Thymus (tissue), 11 donors: Measurements from ENCODE around the gene PPP3CB. TPM values are rescaled to one million over a fixed set of nuclear protein-coding genes. Genes with fewer than 3 reads are reported as not detected.

ENCODE experiments used
- DNase-seq, 9 donors: peaks; one replicate each; pipeline ENCODE4 v3.0.0-alpha.2; 2013; ENCODE audit warnings: low spot score in 9 of 9, low read depth in 6 of 9, missing footprints in 1 of 9
- H3K27ac ChIP-seq, 2 donors: one replicate each; pipeline ENCODE4 v1.5.1; 2013; ENCODE audit warnings: control low read depth in 1 of 2, low read depth in 1 of 2, low read length in 1 of 2, mild to moderate bottlenecking in 1 of 2, moderate library complexity in 1 of 2
- H3K27me3 ChIP-seq, 2 donors: one replicate each; pipeline ENCODE4 v1.5.1; 2013; ENCODE audit warnings: low read length in 1 of 2; ENCODE audit not compliant: control insufficient read depth in 2 of 2, insufficient read depth in 1 of 2
- H3K36me3 ChIP-seq, 2 donors: one replicate each; pipeline ENCODE4 v1.5.1; 2013; ENCODE audit warnings: low read length in 1 of 2, mild to moderate bottlenecking in 1 of 2, moderate library complexity in 1 of 2; ENCODE audit not compliant: control insufficient read depth in 2 of 2, insufficient read depth in 2 of 2
- H3K4me1 ChIP-seq, 2 donors: one replicate each; pipeline ENCODE4 v1.5.1; 2013; ENCODE audit warnings: low read length in 2 of 2; ENCODE audit not compliant: control insufficient read depth in 2 of 2, insufficient read depth in 2 of 2
- H3K4me3 ChIP-seq, 2 donors: one replicate each; pipeline ENCODE4 v1.5.1; 2013; ENCODE audit warnings: low read length in 2 of 2, control low read depth in 1 of 2, mild to moderate bottlenecking in 1 of 2
- H3K9me3 ChIP-seq, 2 donors: one replicate each; pipeline ENCODE4 v1.5.1; 2013; ENCODE audit warnings: low read length in 1 of 2, mild to moderate bottlenecking in 1 of 2; ENCODE audit not compliant: control insufficient read depth in 2 of 2, insufficient read depth in 1 of 2
- WGBS: extraction: QIAGEN DNeasy Blood & Tissue Kit; methylation state at CpG from one replicate; pipeline ENCODE4 v1.1.7; 2013; 5-methylcytosine and 5-hydroxymethylcytosine counted together
- polyA plus RNA-seq: library from polyadenylated mRNA; stranded (reverse); fragments of 200-250 nt; gene quantifications from one replicate; pipeline ENCODE4 v1.2.3, GENCODE V29; 2013
- total RNA-seq: library from RNA; stranded (reverse); fragments of 120-200 nt; gene quantifications from one replicate; pipeline ENCODE4 v1.2.4, GENCODE V29; 2013
- donor health status: healthy.

PPP3CB gene
- total and polyA plus RNA-seq, 2 donors: 14.7 to 49.4 TPM

DNA sequence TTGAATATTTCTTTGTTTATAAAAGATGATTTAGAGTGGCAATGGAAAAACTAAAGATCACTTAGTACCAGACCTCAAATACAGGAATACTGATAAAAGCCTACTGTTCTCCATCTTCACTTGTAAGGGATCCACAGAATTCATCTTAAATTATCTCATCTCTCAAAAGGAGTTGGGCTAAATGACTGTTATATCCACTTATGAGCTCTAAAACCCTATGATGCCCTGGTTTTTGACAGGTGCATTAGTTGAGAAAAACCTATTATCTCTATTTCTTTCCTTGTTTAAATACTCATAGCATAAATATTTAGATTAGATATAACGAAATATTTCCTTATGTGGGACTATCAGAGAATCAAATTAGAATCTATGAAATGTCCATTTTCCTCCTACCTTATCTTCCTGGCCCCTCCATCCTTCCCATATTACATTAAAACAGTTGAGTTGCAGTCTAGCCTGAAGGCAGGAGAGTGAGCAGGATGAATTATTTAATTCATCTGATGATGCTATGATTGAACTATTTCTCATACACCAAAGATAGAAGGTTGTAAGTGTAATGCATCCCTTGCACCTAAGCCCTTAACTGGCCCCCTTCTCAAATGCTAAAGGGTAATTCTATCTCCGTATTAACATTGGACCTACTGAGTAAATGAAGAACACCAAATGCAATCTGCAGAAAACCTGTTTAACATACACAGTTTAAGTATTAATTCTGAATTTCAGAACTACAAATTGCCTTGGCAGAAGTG, 29.7 kb downstream of the PPP3CB start:
- H3K27me3 ChIP-seq: no peaks in the 10 kb centered on the region
- WGBS: 99% methylated on average over 2 of the region's 2 CpGs

DNA sequence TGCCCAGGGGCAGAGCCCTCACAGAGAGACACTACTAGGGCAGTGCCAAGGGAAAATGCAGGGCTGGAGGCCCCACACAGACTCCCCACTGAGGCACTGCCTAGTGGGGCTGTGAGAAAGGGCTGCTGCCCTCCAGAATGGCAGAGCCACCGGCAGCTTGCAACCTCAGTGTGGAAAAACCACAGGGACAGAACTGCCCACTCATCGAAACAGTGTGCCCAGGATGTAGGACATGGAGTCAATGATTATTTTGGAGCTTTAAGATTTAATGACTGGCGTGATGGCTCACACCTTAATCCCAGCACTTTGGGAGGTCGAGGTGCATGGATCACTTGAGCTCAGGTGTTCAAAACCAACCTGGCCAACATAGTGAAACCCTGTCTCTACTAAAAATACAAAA, 34.9 kb downstream of the PPP3CB start:
- Histone ChIP-seq H3K9me3 (no peaks in the 10 kb centered on the region), H3K27me3 (no peaks in the 10 kb centered on the region), H3K27ac (no peak overlapping the region), H3K4me3 (no peak overlapping the region), H3K4me1 (no peaks in the 10 kb centered on the region), H3K36me3 (peaks cover 30 to 38% of the 10 kb centered on the region in 2 donors)
- WGBS: 99% methylated on average over 4 of the region's 4 CpGs
- no peak for DNase-seq

More for the DNA sequence above, 29.7 kb downstream of the PPP3CB start:
- H3K4me3 ChIP-seq: no peak overlapping the region
- no peak for DNase-seq
- H3K4me1 ChIP-seq: no peaks in the 10 kb centered on the region
- H3K27ac ChIP-seq: no peak overlapping the region
- H3K36me3 ChIP-seq: peaks cover 22 to 63% of the 10 kb centered on the region in 2 donors
- H3K9me3 ChIP-seq: no peaks in the 10 kb centered on the region

DNA sequence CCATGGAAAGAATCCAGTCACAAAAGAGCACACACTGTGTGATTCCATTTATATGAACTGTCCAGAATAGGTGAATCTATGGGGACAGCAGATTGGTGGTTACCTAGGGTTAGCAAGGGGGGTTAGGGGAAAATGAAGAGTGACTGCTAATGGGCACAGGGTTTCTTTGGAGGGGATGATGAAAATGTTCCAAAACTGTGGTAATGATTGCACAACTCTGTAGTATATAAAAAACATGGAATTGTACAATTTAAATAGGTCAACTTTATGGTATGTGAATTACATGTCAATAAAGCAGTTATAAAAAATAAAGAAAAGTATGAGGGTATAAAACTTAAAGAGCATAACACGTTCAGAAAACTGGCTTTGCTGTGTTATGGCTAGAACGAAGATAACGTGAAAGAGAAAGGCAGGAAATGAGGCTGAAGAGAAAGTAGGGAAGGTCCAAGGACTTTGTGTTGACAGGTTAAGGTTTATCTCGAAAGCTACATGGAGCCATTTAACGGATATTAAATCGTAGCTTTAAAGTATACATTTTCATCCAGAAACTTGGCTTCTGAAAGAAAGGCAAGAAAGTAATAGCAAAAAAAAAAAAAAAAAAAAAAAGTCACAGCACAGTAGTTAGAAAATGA, 36.0 kb downstream of the PPP3CB start:
- no peaks in the 10 kb centered on the region for H3K4me1 ChIP-seq
- no peaks in the 10 kb centered on the region for H3K27me3 ChIP-seq
- H3K9me3 ChIP-seq: no peaks in the 10 kb centered on the region
- H3K27ac ChIP-seq: no peak overlapping the region
- WGBS: 98% methylated on average over 6 of the region's 6 CpGs
- H3K4me3 ChIP-seq: no peak overlapping the region
- DNase-seq: no peak
- peaks cover 26 to 29% of the 10 kb centered on the region in 2 donors for H3K36me3 ChIP-seq

DNA sequence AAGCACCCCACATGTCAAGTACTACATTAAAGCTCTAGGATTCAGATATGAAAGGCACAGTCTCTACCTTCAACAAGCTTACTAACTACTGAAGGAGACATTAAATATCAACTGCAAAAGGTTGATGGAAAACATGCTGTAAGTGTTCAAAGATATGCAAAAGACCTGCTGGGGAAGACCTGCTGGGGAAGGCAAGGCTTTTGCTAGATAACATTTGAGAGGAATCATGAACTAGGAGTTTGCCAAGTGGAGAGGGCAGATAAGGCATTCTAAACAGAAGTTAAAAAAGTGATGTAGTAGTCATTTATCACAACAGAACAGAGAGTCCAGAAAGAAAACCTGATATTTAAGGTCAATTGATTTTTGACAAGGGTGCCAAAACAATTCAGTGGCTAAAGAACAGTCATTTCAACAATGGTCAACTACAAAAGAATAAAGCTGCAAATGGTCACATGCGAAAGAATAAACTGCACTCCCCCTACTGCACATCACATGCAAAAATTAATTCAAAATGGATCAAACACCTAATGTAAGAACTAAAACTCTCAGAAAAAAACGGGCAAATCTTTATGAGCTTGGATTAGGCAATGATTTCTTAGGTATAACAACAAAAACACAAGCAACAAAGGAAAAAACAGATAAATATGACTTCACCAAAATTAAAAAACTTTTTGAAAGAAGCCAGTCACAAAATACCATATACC, 39.5 kb downstream of the PPP3CB start:
- 96% methylated on average over 2 of the region's 2 CpGs for WGBS
- no peak for DNase-seq
- Histone ChIP-seq H3K27ac (no peak overlapping the region), H3K4me3 (no peak overlapping the region), H3K9me3 (no peaks in the 10 kb centered on the region), H3K36me3 (peaks cover 14 to 26% of the 10 kb centered on the region in 2 donors), H3K4me1 (no peaks in the 10 kb centered on the region), H3K27me3 (no peaks in the 10 kb centered on the region)

DNA sequence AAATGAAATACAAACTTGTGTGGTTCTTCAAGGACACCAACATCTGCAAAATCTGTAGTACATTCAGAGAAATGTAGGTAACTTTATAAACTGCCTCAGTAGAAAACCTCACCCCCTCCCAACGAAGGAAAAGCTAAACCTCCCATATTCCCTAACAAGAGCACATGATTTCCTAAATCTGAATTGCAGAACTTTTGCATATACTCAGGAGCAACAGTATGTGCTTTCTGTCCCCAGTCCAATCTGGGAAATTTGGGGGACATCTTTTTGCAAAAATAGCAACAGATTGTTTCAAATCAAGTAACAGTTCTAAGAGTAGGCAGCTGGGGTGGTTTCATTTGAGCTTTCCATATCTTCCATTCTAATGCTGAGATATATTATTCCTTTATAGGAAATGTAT, 46.7 kb downstream of the PPP3CB start:
- peaks cover 15 to 52% of the 10 kb centered on the region in 2 donors for H3K36me3 ChIP-seq
- 93% methylated on average over 1 of the region's 1 CpG for WGBS
- H3K4me1 ChIP-seq: no peaks in the 10 kb centered on the region
- DNase-seq: no peak
- H3K9me3 ChIP-seq: no peaks in the 10 kb centered on the region
- no peak overlapping the region for H3K4me3 ChIP-seq
- no peak overlapping the region for H3K27ac ChIP-seq
- H3K27me3 ChIP-seq: no peaks in the 10 kb centered on the region

DNA sequence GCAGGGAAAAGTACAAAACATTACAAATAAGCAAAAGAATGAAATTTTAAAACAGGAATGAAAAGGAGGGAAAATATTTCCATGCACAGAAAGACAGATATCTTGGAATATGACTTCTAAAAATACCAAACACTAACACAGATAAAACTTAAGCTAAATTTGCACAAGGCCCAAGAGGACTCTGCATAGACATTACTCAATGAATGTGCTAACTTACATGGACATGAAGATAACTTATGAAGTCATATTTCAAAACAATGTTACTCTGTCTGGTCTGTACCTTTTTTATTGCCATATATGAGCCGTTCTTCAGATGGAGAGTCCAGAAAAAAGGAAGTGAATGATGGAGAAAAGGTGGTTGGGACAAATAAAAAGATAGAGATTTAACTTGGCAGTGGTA, 47.4 kb downstream of the PPP3CB start:
- no peaks in the 10 kb centered on the region for H3K9me3 ChIP-seq
- no peak for DNase-seq
- peaks cover 15 to 52% of the 10 kb centered on the region in 2 donors for H3K36me3 ChIP-seq
- H3K4me1 ChIP-seq: no peaks in the 10 kb centered on the region
- 94% methylated on average over 1 of the region's 1 CpG for WGBS
- no peak overlapping the region for H3K4me3 ChIP-seq
- H3K27me3 ChIP-seq: no peaks in the 10 kb centered on the region
- H3K27ac ChIP-seq: no peak overlapping the region

DNA sequence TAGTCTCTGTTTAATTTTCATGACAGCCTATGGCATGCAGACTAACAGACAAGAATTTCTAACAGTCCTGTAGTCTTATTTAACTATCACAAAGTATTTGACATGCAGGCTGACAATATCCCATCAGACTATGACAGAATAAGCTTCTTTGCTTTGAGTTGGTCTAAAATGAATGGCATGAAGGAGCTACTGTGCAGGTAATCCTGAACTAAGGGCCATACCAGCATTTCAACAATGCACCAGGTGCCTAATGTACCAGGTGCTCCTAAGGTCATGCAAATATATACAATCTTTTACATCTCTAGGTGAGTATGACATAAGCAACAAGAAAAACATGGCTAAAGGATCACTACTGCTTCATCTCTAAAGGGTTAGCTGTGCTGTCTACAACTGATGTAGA, 48.9 kb downstream of the PPP3CB start:
- Histone ChIP-seq H3K4me1 (no peaks in the 10 kb centered on the region), H3K27me3 (no peaks in the 10 kb centered on the region), H3K4me3 (no peak overlapping the region), H3K36me3 (peaks cover 18 to 50% of the 10 kb centered on the region in 2 donors), H3K9me3 (no peaks in the 10 kb centered on the region), H3K27ac (no peak overlapping the region)
- DNase-seq: no peak

DNA sequence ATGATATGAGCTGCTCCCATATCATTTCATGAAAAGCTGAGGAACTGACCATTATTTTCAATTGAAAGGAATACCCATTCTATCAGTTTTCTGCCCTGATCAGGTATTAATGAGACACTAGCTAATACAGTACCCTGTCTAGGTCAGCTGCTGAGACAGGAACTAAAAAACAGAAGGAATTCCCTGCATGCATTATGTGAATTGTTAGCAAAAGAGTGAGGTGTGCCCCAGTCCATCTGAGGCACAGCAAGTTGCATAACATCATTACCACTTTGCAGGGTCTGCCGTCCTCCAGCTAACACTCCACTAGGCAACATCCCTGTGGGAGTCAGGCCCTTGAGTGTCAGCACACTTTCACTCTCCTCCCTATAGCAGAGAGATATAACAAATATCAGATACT, 51.4 kb downstream of the PPP3CB start:
- Histone ChIP-seq H3K4me1 (no peaks in the 10 kb centered on the region), H3K4me3 (no peak overlapping the region), H3K9me3 (no peaks in the 10 kb centered on the region), H3K27ac (no peak overlapping the region), H3K27me3 (no peaks in the 10 kb centered on the region), H3K36me3 (peaks cover 18 to 54% of the 10 kb centered on the region in 2 donors)
- no peak for DNase-seq
- 98% methylated on average over 1 of the region's 1 CpG for WGBS
